ENCODE results near the gene TMEM61.

- TF ChIP-seq MAX (CRISPR knock-in tag; IDR thresholded peaks at IDR 0.05) (no peak), MYBL2 (CRISPR knock-in tag; IDR thresholded peaks at IDR 0.05) (no peak), ZNF219 (CRISPR knock-in tag; IDR thresholded peaks at IDR 0.05; ENCODE audit: borderline replicate concordance) (no peak), RORB (CRISPR knock-in tag; IDR thresholded peaks at IDR 0.05) (no peak), GABPB1 (CRISPR knock-in tag; IDR thresholded peaks at IDR 0.05) (no peak), NR1H2 (CRISPR knock-in tag; IDR thresholded peaks at IDR 0.05) (no peak), MXD4 (CRISPR knock-in tag; IDR thresholded peaks at IDR 0.05; ENCODE audit: borderline replicate concordance) (no peak)
- TF ChIP-seq, protein P1, sequence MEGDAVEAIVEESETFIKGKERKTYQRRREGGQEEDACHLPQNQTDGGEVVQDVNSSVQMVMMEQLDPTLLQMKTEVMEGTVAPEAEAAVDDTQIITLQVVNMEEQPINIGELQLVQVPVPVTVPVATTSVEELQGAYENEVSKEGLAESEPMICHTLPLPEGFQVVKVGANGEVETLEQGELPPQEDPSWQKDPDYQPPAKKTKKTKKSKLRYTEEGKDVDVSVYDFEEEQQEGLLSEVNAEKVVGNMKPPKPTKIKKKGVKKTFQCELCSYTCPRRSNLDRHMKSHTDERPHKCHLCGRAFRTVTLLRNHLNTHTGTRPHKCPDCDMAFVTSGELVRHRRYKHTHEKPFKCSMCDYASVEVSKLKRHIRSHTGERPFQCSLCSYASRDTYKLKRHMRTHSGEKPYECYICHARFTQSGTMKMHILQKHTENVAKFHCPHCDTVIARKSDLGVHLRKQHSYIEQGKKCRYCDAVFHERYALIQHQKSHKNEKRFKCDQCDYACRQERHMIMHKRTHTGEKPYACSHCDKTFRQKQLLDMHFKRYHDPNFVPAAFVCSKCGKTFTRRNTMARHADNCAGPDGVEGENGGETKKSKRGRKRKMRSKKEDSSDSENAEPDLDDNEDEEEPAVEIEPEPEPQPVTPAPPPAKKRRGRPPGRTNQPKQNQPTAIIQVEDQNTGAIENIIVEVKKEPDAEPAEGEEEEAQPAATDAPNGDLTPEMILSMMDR (IDR thresholded peaks at IDR 0.05): no peak
Measured at GRCh38 chr1:54972436-54972835, 8.0 kb upstream of the TMEM61 start.
